ENCODE data around the gene MED15. TPM values are rescaled to one million over a fixed set of nuclear protein-coding genes. Genes with fewer than 3 reads are reported as not detected.
"Not testable (repeated sequence)": the region's sequence is repeated elsewhere in the genome, so short reads cannot be mapped to it uniquely, and the experiment has no call there.

Gene MED15
- total RNA-seq, 1 donor from 2014 or later = 83.6 TPM

- H3K36me3 Mint-ChIP-seq (ENCODE audit: unreplicated experiment) = no peaks in the 10 kb centered on the region
Observed at GRCh38 chr22:20536590-20537324, 29.3 kb downstream of the MED15 start.

DNA sequence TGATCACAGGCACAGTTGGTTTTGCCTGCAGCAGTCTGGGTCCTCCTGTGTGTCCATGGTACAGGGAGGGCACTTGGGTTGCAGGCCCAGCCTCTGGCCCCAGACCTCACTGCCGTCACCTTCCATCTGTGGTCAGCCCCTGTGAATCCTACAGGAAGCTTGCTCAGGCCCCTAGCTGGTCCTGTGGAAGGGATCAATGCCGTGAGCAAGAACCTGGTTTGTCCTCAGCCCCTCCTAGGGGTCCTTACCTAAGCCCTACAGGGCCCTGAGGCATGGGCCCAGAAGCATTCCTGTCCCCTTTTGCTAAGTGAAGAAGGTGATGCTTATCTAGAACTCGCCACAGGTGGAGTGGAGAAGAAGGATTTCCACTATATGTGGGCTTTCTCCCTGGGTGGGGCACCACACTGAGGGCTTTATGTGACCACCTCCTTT is 29.9 kb downstream of the MED15 start:
- H3K27me3 Mint-ChIP-seq (ENCODE audit: unreplicated experiment) = peaks cover 5% of the 10 kb centered on the region
- TF ChIP-seq, protein P1, sequence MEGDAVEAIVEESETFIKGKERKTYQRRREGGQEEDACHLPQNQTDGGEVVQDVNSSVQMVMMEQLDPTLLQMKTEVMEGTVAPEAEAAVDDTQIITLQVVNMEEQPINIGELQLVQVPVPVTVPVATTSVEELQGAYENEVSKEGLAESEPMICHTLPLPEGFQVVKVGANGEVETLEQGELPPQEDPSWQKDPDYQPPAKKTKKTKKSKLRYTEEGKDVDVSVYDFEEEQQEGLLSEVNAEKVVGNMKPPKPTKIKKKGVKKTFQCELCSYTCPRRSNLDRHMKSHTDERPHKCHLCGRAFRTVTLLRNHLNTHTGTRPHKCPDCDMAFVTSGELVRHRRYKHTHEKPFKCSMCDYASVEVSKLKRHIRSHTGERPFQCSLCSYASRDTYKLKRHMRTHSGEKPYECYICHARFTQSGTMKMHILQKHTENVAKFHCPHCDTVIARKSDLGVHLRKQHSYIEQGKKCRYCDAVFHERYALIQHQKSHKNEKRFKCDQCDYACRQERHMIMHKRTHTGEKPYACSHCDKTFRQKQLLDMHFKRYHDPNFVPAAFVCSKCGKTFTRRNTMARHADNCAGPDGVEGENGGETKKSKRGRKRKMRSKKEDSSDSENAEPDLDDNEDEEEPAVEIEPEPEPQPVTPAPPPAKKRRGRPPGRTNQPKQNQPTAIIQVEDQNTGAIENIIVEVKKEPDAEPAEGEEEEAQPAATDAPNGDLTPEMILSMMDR (IDR thresholded peaks at IDR 0.05; ENCODE audit: partially characterized antibody, unreplicated experiment) = no peak
- peaks cover 4% of the 10 kb centered on the region for H3K9me3 Mint-ChIP-seq (ENCODE audit: unreplicated experiment)
- no peak for DNase-seq
- H3K4me1 Mint-ChIP-seq (ENCODE audit: low read depth, unreplicated experiment) = peaks cover 21% of the 10 kb centered on the region
- H3K4me3 Mint-ChIP-seq (ENCODE audit: unreplicated experiment) = no peak overlapping the region
- H3K27ac Mint-ChIP-seq (ENCODE audit: unreplicated experiment) = no peak overlapping the region
- H3K36me3 Mint-ChIP-seq (ENCODE audit: unreplicated experiment) = no peaks in the 10 kb centered on the region

More at GRCh38 chr22:20536590-20537324, 29.3 kb downstream of the MED15 start:
- TF ChIP-seq, protein P1 (IDR thresholded peaks at IDR 0.05; ENCODE audit: partially characterized antibody, unreplicated experiment) = no peak
- peaks cover 25% of the 10 kb centered on the region for H3K4me1 Mint-ChIP-seq (ENCODE audit: low read depth, unreplicated experiment)
- H3K4me3 Mint-ChIP-seq (ENCODE audit: unreplicated experiment) = no peak overlapping the region
- H3K9me3 Mint-ChIP-seq (ENCODE audit: unreplicated experiment) = peaks cover 4% of the 10 kb centered on the region
- DNase-seq = peak; percentile 34
- peak overlapping the region; percentile 52 for H3K27ac Mint-ChIP-seq (ENCODE audit: unreplicated experiment)
- peaks cover 7% of the 10 kb centered on the region for H3K27me3 Mint-ChIP-seq (ENCODE audit: unreplicated experiment)

GRCh38 chr22:20537983-20538382 is 30.6 kb downstream of the MED15 start:
- H3K27ac Mint-ChIP-seq (ENCODE audit: unreplicated experiment) = no peak overlapping the region
- peaks cover 17% of the 10 kb centered on the region for H3K4me1 Mint-ChIP-seq (ENCODE audit: low read depth, unreplicated experiment)
- H3K4me3 Mint-ChIP-seq (ENCODE audit: unreplicated experiment) = no peak overlapping the region
- peaks cover 5% of the 10 kb centered on the region for H3K27me3 Mint-ChIP-seq (ENCODE audit: unreplicated experiment)
- no peaks in the 10 kb centered on the region for H3K36me3 Mint-ChIP-seq (ENCODE audit: unreplicated experiment)
- peaks cover 3% of the 10 kb centered on the region for H3K9me3 Mint-ChIP-seq (ENCODE audit: unreplicated experiment)
- DNase-seq = no peak
- TF ChIP-seq, protein P1 (IDR thresholded peaks at IDR 0.05; ENCODE audit: partially characterized antibody, unreplicated experiment) = no peak

DNA sequence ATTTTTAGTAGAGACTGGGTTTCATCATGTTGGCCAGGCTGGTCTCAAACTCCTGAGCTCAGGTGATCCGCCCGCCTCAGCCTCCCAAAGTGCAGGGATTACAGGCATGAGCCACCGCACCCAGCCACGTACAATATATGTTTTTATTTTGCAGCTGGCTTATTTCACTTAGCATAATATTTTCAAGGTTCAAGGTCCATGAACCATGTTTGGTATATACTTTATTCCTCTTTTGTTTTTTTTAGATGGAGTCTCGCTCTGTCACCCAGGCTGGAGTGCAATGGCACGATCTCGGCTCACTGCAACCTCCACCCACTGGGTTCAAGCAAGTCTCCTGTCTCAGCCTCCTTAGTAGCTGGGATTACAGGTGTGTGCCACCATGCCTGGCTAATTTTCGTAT is 31.5 kb downstream of the MED15 start:
- not testable (repeated sequence) for H3K27me3 Mint-ChIP-seq (ENCODE audit: unreplicated experiment); H3K36me3 Mint-ChIP-seq (ENCODE audit: unreplicated experiment)

DNA sequence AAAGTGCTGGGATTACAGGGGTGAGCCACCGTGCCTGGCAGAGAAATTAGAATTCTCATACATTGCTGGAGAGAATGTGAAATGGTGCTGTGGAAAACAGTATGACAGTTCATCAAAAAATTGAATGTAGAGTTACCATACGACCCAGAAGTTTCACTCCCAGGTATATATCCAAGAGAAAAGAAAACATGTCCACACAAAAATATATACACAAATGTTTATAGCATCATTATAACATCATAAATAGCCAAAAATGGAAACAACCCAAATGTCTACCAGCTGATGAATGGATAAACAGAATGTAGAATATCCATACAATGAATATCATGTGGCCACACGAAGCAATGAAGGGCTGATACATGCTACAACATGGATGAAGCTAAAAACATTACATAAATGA is 34.6 kb downstream of the MED15 start:
- TF ChIP-seq, protein P1 (IDR thresholded peaks at IDR 0.05; ENCODE audit: partially characterized antibody, unreplicated experiment) = no peak
- Mint-ChIP-seq H3K27ac (ENCODE audit: unreplicated experiment) (no peak overlapping the region), H3K4me3 (ENCODE audit: unreplicated experiment) (no peak overlapping the region), H3K9me3 (ENCODE audit: unreplicated experiment) (no peaks in the 10 kb centered on the region), H3K27me3 (ENCODE audit: unreplicated experiment) (no peaks in the 10 kb centered on the region), H3K4me1 (ENCODE audit: low read depth, unreplicated experiment) (peaks cover 10% of the 10 kb centered on the region), H3K36me3 (ENCODE audit: unreplicated experiment) (peaks cover 9% of the 10 kb centered on the region)
- DNase-seq = no peak

More for the DNA sequence above, 31.5 kb downstream of the MED15 start:
- H3K9me3 Mint-ChIP-seq (ENCODE audit: unreplicated experiment); DNase-seq; H3K4me3 Mint-ChIP-seq (ENCODE audit: unreplicated experiment); H3K27ac Mint-ChIP-seq (ENCODE audit: unreplicated experiment): not testable (repeated sequence)
- peaks cover 11% of the 10 kb centered on the region for H3K4me1 Mint-ChIP-seq (ENCODE audit: low read depth, unreplicated experiment)
